Activated CD4-positive, alpha-beta T cell treated with anti-CD3 and anti-CD28 coated beads, Interleukin-10, Interleukin-2, amounts not matched to agents 100 ng/mL and 50 ng/mL, durations not matched to agents 16 hours and 8 hours (primary cell): ENCODE results near the gene MRPL38.
A peak's percentile ranks its signal among the peaks of the same experiment; 100 is the strongest.
"Not testable (repeated sequence)": the region's sequence is repeated elsewhere in the genome, so short reads cannot be mapped to it uniquely, and the experiment has no call there.

ENCODE experiments used
- DNase-seq: peaks from one replicate; pipeline ENCODE4 v3.0.0-alpha.2; 2020

The MRPL38 gene

DNA sequence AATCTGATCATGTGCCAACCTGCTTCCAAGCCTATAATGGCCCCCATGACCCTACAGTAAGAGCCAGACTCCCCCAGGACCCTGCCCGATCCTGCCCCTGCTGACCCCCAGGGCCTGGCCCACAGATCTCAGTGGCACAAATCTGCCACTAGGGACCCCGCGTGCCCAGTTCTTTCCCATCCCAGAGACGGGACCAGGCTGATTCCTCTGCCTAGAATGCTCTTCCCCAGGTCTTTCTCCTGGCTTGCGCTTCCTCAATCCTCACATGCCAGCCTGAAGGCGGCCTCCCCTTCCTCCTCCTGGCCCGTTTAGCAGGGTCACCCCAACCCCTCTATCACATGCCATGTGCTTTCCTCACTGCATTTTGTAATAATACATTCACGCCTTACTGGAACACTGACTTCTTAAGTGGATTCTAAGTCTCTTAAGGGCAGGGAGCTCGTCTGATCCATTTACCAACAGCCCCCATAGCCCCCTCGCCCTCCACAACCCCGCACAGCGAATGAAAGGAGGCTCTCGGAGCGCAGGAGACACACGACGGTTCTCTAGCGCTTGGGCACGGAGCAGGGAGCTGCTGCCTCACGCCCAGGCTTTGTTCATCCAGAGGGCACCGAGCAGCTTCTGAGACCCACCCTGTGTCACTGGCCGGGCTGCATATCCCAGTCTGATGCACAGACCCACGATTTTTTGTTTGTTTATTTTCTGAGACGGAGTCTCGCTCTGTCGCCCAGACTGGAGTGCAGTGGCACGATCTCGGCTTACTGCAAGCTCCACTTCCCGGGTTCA lies 9.1 kb downstream of the MRPL38 start:
- DNase-seq, result peak; percentile 40

DNA sequence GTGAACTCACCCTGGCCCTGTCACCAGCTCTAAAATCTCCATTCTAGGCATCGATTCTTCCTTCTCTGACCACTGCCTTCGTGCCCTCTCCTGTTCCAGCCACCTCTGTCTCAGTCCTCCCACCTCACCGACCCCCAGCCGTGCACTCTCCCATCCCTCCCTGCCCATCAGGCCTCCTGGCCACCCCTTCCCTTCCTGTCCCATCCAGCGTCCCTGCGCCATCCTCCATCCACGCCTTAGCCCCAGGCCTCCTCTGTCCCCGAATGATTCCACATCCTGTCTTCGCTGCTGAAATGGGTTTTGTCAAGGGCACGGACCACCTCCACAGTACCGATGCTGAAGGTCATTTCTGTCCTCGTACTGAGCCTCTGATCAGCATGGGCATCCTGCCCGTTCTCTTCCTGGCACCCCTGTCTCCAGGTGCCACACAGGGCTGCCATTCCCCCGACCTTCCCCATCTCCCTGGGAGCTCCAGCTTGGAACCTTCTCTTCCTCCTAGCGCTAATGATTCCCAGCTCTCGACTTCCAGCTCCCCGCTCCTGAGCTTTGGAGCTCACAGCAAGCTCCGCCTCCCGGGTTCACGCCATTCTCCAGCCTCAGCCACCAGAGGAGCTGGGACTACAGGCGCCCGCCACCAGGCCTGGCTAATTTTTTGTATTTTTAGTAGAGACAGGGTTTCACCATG lies 10.5 kb downstream of the MRPL38 start:
- no peak for DNase-seq

DNA sequence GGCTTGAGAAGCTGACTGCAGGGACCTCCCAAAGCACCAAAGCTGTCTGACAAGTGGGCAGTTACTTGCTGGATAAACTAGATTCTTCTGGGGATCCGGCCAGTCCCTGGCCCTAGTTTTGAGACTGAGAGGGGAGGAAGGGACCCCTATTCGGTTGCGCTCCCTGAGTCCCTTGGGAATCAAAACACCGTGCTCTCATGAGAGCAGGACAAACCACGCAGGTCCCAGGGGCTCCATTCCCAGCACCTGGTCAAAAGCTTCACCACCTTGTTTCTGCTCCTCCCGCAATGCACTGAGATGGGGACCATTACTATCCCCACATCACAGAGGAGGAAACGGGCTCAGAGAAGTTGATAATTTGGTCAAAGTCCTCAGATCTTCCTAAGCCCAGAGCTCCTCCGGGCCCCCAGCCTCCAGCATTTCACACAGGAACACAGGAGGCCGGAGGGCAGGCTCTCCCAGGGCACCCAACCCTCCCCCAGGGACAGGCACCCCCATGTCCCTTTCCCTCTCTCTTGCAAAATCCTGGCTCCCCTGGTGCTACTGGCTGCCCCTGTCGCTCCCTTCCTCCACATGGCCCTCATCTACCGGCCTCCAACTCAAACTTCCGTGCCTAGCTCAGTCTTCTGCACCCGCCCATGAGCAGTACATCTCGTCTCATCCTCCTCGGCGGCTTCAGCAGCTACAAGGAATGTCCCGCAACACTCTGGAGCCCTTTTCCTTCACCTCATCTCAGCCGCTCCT lies 11.2 kb downstream of the MRPL38 start:
- DNase-seq, result no peak

DNA sequence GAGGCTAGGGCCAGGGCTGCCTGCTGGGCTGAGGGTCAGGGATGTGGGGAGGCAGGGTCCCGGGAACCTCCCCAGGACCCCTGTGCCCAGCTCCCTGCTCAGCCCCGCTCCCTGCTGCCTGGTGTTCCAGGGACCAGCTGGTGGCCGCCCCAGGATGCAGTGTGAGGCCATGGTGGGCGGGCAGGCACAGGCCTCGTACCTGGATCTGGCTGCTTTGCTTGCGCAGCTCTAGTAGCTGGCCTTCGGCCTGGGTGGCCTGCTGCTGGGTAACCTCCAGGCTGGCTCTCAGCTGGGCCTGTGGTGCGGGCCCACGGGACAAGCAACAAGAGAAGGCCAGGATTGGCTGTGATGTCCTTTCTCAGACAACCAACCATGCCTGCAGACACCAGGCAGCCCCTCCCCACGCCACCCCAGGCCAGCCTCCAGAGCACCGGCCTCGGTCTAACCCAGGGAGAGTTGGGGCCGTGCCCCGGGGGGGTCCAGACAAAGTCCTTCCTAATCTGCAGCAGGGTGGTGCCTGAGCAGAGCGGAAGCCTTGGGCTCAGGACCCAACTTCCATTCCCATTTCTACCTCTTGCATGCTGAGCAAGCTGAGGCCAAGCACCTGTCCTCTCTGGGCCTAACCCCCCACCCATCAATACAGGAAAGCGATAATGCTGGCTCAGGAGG lies 12.0 kb downstream of the MRPL38 start:
- DNase-seq, result no peak

DNA sequence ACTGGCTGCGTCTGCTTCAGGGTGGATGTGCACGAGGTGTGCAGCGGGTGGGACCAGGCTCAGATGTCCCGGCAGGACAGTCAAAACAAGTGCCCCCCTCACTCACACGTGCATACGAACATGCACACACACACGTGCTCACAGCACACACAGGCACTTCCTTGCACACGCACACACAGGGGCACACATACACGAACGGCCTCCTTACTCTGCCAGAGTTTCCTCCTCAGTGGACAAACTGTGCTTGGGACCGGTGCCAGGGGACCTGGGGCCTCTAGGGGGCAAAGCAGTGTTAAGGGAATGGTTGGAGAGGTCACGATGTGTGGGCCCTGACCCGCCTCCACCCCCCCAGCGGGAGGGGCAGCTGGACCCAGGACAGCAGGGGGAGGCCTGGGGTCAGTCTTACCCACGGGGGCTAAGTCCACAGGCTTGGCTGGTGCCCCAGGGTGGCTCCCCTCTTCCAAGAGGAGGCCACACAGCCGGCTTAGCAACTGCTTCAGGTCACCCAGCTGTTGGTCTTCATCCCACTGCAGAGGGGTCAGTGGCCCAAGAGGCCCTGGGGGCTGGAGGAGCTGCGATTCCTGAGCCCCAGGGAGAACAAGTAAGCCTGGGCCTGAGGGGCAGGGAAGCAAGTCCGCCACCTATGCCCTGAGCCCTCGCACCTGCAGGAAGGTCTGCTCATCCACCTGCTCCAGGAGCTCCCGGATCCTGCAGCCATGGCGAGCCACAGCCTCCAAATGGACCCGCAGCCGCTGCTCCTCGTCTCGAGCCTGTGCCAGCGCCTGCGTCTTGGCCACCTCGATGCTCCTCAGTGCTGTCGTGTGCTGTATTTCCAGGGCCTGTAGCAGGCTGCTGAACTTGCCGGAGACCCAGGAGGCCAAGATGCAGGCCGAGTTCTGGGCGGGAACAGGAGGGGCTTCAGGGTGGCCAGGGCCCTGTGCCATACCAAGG lies 12.8 kb downstream of the MRPL38 start:
- no peak for DNase-seq

DNA sequence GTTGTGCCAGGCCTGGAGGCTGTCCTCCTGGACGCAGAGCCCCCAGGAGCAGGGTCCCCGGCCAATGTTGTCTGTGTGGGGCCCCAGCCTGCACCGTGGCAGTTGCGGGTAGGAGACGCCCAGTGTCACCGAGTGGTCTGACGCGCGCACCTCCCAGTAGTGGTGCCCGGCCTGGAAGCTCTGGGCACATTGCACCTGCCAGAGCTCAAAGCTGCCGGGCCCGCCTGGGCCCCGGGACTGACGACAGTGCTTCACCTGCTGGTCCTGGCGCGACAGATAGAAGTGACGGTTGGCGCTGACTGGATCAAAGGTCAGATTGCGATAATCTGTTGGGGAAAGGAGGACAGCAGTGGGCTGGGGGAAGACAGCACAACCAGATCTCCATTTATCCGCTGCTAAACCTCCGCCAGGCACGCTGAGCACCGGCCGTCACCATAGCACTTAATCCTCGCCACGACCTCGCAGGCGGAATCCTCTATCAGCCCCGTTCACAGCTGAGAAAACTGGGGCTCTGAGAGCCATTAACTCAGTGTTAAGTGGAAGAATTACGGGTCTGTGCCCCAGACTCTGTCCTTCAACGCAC lies 13.6 kb downstream of the MRPL38 start:
- no peak for DNase-seq

DNA sequence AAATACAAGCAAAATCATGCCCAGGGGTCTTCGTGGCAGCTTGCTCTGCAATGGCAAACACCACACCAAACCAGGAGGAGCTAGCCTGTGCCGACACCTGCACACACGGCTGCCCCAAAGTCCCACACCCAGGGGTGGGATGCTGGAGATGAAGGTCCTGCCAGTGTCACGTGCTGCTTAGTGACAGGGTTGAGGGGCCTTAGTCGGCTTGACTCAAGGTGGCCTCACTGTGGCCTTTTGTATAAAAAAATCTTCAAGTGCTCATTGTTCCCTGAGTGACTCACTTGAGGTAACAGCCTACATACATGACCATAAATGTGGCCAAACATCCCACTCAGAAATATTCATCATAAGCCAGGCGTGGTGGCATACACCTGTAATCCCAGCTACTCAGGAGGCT lies 15.2 kb downstream of the MRPL38 start:
- no peak for DNase-seq

DNA sequence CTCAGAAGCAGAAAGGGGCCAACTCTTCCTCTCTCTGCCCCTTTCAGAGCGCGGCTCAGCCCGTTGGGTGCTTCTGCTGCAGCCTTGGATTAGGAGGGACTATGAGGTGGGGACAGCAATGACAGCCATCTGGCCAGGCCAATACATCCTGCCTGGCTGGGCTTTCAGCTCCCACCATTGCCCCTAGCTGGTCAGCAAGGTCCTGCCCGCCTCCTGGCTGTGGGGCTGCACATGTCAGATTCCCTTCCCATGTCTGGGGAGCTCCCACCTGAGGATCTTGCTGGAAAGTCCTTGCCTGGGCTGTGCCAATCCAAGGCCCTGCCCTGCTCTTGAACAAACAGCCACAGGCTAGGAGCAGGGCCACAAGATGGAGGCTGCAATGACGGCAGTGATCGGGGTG lies 16.2 kb downstream of the MRPL38 start:
- no peak for DNase-seq

DNA sequence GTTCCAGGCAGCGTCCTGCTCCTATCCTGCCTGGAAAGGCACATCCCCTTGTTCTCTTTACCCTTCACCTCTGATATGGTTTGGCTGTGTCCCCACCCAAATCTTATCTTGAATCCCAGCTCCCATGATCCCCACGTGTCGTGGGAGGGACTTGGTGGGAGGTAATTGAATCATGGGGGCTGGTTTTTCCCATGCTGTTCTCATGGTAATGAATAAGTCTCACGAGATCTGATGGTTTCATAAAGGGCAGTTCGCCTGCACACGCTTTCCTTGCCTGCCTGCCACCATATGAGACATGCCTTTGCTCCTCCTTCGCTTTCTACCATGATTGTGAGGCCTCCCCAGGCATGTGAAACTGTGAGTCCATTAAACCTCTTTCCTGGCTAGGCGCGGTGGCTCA lies 18.8 kb downstream of the MRPL38 start:
- not testable (repeated sequence) for DNase-seq

DNA sequence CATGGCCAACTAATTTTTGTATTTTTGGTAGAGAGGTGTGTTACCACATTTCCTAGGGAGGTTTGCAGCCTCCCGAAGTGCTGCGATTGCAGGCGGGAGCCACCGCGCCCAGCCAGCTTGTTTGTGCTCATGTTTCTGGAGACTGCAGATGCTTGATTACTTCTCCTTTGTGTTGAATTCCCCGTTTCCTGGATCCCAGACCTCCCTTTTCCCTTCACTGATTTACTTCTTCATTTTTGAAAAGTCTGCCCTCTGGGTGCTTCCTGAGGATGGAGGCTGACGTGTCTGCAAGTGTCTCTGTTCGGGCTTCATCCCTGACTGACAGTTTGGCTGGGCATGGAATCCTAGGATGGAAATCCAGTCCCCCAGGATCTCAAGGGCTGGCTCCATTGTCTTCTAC lies 19.3 kb downstream of the MRPL38 start:
- DNase-seq, result no peak

DNA sequence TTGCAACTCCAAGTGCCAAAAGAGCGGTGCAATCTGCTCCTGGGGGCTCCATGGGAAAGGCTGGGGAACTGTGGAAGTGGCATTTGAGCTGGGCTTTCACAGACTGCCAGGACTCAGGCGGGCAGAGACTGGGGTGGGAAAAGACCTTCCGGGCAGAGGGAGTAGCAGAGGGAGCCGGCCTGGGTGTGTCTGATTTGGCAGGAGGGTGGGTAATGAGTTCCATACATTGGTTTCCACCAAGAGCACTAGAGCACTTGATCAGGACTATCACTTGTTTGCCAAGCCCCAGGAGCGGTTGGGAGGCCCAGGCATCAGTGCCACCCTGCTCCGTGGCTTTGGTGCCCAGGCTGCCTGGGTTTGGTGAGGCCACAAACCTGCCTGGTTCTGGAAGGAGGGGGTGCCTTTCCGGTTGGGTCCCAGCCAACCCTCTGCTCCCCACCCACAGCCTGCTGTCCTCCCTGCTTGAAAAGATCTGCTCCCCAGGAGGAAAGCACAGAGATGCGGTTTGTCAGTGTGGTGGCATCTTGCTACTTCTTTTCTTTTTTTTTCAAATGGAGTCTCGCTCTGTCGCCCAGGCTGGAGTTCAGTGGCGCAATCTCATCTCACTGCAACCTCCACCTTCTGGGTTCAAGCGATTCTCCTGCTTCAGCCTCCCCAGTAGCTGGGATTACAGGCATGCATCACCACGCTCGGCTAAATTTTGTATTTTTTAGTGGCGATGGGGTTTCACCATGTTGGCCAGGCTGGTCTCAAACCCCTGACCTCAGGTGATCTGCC lies 22.8 kb downstream of the MRPL38 start:
- DNase-seq, result no peak

DNA sequence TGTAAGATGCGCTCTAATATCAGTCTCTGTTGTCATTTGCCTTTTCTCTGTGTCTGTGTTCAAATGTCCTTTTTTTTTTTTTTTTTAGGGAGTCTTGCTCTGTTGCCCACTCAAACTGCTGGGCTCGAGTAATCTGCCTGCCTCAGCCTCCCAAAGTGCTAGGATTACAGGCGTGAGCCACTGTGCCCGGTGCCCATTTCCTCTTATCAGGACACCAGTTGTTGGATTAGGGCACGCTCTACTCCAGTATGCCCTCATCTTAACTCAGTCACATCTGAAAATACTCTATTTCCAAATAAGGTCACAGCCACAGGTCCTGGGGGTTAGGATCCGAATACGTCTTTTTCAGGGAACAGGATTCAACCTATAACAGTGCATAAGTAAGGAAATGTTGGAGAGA lies 24.4 kb downstream of the MRPL38 start:
- no peak for DNase-seq

DNA sequence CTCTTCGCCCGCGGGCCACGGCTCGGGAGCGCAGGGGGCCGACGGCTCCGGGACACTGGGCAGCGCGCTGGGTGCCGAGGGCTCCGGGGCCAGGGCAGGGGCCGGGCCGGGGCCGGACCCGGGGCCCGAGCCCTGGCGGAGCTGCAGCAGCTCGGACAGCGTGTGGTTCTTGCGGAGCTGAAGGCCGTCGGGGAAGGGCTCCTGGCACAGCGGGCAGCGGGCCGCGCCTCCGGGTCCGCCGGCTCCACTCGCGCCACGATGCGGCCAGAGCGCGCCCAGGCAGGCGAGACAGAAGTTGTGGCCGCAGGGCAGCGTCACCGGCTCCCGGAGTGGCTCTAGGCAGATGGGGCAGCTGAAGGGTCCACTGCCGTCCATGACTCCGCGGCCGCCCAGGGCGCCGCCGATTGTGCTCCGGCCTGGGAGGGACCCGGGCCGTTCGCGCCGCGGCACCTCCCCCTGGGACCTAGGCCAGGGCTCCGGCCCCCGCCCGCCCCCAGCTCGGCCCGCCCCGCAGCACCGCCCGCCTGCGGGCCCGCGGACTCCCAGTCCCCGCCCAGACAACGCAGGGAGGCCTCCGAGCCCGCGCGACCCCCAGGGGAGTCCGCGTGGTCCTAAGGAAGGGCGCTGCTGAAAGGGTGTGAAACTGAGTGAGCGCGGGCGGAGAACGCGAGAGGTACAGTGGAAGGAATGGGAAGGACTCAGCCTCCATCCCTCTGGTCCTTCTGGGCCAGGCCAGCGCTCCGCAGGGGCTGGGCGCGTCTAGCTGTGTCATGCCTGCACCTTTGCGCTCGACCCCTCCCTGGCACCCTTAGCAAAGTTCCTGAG lies 26.3 kb downstream of the MRPL38 start, which contains the start of gene TRIM47:
Gene TRIM47, minus strand, starts transcription at position 408 of the 825 bp plus-strand sequence. Its CDS starts 33 bp downstream, at position 375.
- DNase-seq, result peak; percentile 55

DNA sequence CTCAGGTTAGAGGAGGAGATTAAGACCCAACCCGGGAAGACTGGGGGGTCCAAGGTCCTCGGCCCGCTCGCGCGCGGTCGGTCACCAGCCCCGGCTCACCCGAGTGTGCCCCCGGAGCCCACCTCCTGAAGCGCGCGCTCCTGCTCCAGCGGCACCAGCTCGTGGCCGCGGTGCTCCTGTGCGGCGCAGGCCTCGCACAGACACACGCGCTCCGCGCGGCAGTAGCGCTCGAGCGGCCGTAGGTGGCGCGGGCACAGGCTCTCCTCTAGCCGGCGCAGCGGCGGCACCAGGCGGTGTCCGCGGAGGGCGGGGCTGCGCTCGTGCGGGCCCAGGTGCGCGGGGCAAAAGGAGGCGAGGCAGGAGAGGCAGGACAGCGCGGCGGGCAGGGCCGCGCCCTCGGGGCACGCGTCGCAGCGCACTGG lies 26.9 kb downstream of the MRPL38 start:
- peak; percentile 82 for DNase-seq

DNA sequence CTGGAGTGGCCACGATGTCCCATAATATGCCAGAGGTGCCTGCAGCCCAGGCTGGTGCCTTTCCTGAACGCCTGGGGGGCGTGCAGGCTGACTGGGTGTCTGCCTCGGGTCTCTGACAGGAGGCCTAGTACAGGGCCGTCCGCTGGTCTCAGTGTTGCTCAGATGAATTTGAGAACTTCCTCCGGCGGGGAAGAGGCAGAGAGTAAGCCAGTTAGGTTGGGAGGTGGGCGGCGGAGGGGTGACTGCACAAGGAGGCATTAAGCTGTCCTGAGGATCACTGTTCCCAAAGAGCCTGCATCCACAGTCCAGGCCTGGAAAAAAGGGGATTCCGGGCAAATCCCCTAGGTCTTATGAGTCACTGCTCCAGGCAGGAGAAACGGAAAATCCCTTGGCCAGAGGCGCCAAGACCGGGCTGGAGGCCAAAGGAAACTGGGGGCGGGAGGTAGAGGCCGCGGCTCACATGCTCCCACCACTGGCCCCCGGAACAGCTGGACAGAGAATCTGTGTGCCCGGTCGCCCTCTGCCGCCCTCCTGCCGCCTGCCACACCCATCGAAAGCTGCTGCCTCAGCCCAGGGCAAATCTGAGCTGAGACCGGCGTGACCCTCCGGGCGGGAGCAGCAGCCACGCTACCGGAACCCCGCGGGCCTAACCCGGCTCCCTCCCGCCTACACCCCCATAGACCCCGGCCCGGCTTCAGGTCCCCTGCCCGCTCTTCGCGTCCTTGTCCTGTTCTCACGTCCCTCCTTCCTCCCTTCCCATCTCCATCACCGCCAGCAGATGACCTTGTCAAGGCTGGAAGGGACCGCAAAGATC lies 27.5 kb downstream of the MRPL38 start:
- DNase-seq, result peak; percentile 68

DNA sequence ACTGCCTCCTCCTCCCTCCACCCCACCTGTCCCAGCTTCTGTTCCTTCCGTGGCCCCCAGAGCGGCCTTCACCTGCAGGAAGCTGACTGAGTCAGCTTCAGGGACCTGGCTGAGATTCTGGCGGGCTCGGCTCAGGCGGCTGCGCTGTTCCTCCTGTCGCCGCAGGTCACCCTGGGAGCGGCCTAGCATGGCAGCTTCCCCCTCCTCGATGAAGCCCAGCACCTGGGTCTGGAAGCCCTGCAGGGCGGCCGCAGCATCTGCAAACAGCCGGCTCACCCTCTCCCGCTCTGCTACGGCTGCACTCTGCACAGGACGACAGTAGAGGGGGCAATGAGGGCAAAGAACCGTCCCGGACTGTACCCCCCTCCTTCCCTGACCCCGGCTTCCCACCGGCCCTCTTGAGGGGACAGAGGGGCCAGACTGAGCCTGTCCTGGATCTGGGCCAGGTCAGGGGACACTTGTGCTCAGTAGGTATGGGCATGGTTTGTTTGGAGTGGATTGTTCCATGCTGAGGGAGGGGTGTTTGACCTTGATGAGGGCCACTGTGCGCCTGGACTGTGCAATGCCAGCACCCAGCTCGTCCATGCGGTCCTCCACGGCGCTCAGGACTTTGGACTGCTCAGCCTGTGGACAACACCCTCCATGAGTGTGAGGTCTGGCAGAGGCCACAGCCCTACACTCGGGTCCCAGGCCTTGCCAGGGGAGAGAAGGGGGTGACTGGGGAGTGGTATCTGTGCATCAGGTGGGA lies 28.3 kb downstream of the MRPL38 start:
- peak; percentile 87 for DNase-seq

DNA sequence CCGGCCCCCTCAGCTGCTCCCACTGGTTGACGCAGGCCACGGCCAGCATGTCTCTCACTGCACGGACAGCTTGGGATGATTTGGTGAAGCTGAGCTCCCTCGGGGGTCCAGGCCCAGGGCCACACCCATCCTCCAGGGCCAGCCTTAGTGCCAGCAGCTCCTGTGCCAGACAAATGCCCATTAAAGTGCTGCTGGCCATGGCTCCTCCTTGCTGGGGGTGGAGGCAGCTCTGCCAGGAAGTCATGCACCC lies 28.8 kb downstream of the MRPL38 start:
- no peak for DNase-seq

DNA sequence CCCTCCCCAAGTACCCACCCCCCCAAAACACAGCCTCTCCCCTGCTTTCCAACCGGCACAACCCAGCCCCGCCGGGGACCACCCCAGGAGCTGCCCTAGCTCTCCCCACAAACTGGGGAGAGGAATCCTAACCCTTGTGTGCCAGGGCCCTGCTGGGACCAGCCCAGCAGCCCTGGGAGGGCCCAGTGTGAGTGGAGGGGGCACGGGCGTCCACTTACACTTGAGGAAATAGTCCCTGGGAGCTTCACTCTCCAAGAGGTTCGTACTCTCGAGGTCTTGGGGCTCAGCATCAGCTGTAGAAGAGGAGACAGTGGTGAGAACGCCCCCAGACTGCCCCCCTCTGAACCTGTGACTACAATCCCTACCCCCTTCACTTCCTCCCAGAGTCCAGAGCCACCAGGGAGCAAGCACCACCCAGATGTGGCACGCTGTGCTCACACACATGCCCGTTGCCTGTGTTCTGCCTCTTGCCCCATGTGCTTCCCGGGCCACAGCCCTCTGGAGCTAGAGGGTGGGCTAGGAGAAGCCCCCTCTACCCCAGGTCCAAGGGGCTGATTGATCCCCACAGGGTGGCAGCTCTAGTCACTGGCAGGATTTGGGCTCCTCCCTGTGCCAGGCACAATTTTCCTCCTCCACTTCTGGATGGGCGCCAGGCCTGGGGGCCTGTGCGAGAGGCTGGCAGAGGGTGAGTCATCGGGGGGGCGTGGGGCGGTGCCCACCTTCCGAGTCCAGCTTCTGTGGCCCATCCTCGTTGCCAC lies 29.3 kb downstream of the MRPL38 start:
- DNase-seq, result no peak
